ENCODE results near the gene EPYC.
A peak's percentile ranks its signal among the peaks of the same experiment; 100 is the strongest.

EPYC gene

DNA sequence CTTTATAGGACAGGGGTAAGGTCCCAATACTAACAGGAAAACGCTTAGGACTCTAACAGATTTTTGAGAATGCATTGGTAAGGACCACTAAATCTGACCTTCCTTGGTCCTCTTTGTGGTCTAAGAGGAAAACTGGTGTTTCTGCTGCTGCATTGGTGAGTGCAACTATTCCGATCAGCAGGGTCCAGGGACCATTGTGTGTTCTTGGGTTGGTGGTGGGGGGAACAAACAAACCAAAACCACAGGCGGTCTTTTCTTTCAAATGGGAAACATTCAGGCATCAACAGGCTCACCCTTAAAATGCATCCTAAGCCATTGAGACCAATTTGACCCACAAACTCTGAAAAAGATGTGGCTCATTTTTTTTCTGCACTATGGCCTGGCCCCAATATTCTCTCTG lies 20.7 kb downstream of the EPYC start:
- no peaks in the 10 kb centered on the region; the same call in 1 of the 2 replicates for H3K9me3 ChIP-seq (ENCODE audit: low read depth, low read length)
- no peak overlapping the region for H3K27ac ChIP-seq
- H3K9ac ChIP-seq (ENCODE audit: insufficient read length): no peak overlapping the region
- TF ChIP-seq FOXP2 (optimal IDR thresholded peaks at IDR 0.05; ENCODE audit: control extremely low read depth, extremely low read length, insufficient read depth): no peak
- TF ChIP-seq EZH2 (IDR thresholded peaks at IDR 0.05): no peak
- TF ChIP-seq POLR2AphosphoS5 (IDR thresholded peaks at IDR 0.05; ENCODE audit: borderline replicate concordance, low read depth, low read length): no peak
- no peak for DNase-seq (ENCODE audit: low read depth, low spot score)
- H3K4me3 ChIP-seq: no peak overlapping the region
- H3K36me3 ChIP-seq (ENCODE audit: insufficient read depth, low read length): no peaks in the 10 kb centered on the region

GRCh38 chr12:90982170-90982569 lies 22.6 kb downstream of the EPYC start:
- no peak for TF ChIP-seq EZH2 (IDR thresholded peaks at IDR 0.05)
- no peak for TF ChIP-seq POLR2AphosphoS5 (IDR thresholded peaks at IDR 0.05; ENCODE audit: borderline replicate concordance, low read depth, low read length)
- no peak for TF ChIP-seq FOXP2 (optimal IDR thresholded peaks at IDR 0.05; ENCODE audit: control extremely low read depth, extremely low read length, insufficient read depth)

GRCh38 chr12:90979951-90980350 lies 24.8 kb downstream of the EPYC start:
- H3K27ac ChIP-seq: peak overlapping the region; percentile 79
- H3K36me3 ChIP-seq (ENCODE audit: insufficient read depth, low read length): no peaks in the 10 kb centered on the region
- H3K9ac ChIP-seq (ENCODE audit: insufficient read length): peak overlapping the region; percentile 15
- H3K9me3 ChIP-seq (ENCODE audit: low read depth, low read length): no peaks in the 10 kb centered on the region
- DNase-seq (ENCODE audit: low read depth, low spot score): no peak
- peak overlapping the region; percentile 9 for H3K4me3 ChIP-seq
- TF ChIP-seq POLR2AphosphoS5 (IDR thresholded peaks at IDR 0.05; ENCODE audit: borderline replicate concordance, low read depth, low read length) (no peak), EZH2 (IDR thresholded peaks at IDR 0.05) (no peak), FOXP2 (optimal IDR thresholded peaks at IDR 0.05; ENCODE audit: control extremely low read depth, extremely low read length, insufficient read depth) (no peak)

More at GRCh38 chr12:90982170-90982569, 22.6 kb downstream of the EPYC start:
- H3K4me3 ChIP-seq: no peak overlapping the region
- no peaks in the 10 kb centered on the region for H3K36me3 ChIP-seq (ENCODE audit: insufficient read depth, low read length)
- no peak for DNase-seq (ENCODE audit: low read depth, low spot score)
- H3K9me3 ChIP-seq (ENCODE audit: low read depth, low read length): no peaks in the 10 kb centered on the region
- H3K9ac ChIP-seq (ENCODE audit: insufficient read length): no peak overlapping the region
- H3K27ac ChIP-seq: no peak overlapping the region

- DNase-seq (ENCODE audit: low read depth, low spot score): no peak
- H3K9ac ChIP-seq (ENCODE audit: insufficient read length): no peak overlapping the region
- H3K27ac ChIP-seq: 0 out of 2 replicates have a peak overlapping the region, but pooled peaks have one; percentile 28
- TF ChIP-seq EZH2 (IDR thresholded peaks at IDR 0.05) (no peak), POLR2AphosphoS5 (IDR thresholded peaks at IDR 0.05; ENCODE audit: borderline replicate concordance, low read depth, low read length) (no peak), FOXP2 (optimal IDR thresholded peaks at IDR 0.05; ENCODE audit: control extremely low read depth, extremely low read length, insufficient read depth) (no peak)
- H3K9me3 ChIP-seq (ENCODE audit: low read depth, low read length): no peaks in the 10 kb centered on the region
- no peak overlapping the region for H3K4me3 ChIP-seq
- no peaks in the 10 kb centered on the region for H3K36me3 ChIP-seq (ENCODE audit: insufficient read depth, low read length)
Observed at GRCh38 chr12:90979019-90979418, 25.8 kb downstream of the EPYC start.

DNA sequence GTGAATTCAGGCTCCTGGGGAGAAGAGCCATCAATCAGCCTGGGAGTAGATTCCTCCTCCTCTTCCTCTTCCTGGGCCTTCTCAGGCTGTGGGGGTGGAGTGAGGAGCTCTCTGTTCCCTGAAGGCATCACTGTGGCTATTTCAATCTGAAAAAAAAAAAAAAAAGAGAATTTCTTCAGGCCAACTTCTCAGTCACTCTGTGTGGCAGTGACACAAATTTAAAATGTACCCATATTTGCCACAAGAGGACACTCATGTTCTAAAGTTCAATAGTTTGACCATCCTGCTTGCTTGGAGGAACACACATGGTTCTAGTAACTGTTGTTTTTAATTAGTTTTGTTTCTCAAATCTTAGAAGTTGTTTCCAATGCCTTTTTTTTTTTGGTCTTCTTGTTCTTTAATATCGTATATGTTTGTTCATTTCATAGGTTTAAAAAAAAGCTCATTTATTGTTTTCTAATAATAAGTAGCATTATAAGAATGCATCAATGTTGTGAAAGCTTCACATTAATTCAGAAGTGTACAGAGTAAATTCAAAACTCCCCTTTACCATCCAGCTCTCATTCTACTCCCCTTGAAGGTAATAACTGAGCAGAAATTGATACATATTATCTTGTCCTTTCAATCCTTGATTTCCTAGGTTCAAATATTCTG lies 26.5 kb downstream of the EPYC start:
- H3K4me3 ChIP-seq: peak overlapping the region; percentile 22; the same call in 1 of the 2 replicates
- TF ChIP-seq FOXP2 (optimal IDR thresholded peaks at IDR 0.05; ENCODE audit: control extremely low read depth, extremely low read length, insufficient read depth) (no peak), EZH2 (IDR thresholded peaks at IDR 0.05) (no peak), POLR2AphosphoS5 (IDR thresholded peaks at IDR 0.05; ENCODE audit: borderline replicate concordance, low read depth, low read length) (no peak)
- peak; percentile 47 for DNase-seq (ENCODE audit: low read depth, low spot score)
- no peaks in the 10 kb centered on the region for H3K36me3 ChIP-seq (ENCODE audit: insufficient read depth, low read length)
- no peaks in the 10 kb centered on the region for H3K9me3 ChIP-seq (ENCODE audit: low read depth, low read length)
- H3K9ac ChIP-seq (ENCODE audit: insufficient read length): no peak overlapping the region
- H3K27ac ChIP-seq: no peak overlapping the region

DNA sequence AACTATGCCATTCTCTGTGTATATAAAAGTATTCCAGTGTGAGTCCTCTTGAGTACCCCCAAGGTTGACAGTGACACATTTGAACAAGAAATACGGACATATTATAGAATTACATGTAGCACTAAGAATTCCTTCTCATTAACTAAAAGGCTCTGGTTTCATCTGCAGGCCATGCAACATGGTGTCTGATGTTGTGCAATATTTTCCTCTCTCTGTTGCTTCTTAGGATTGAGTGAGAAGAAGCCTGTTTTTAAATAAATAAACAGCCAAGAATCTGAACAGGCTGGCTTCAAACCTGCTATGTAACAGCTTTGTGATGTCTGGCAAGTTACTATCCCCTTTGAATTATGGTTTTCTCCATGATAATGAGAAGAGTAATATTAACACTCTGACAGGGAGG lies 27.5 kb downstream of the EPYC start:
- TF ChIP-seq EZH2 (IDR thresholded peaks at IDR 0.05) (no peak), POLR2AphosphoS5 (IDR thresholded peaks at IDR 0.05; ENCODE audit: borderline replicate concordance, low read depth, low read length) (no peak), FOXP2 (optimal IDR thresholded peaks at IDR 0.05; ENCODE audit: control extremely low read depth, extremely low read length, insufficient read depth) (no peak)
- DNase-seq (ENCODE audit: low read depth, low spot score): no peak
- H3K27ac ChIP-seq: no peak overlapping the region

GRCh38 chr12:90974286-90974685 lies 30.5 kb downstream of the EPYC start:
- H3K36me3 ChIP-seq (ENCODE audit: insufficient read depth, low read length): no peaks in the 10 kb centered on the region
- no peak overlapping the region for H3K27ac ChIP-seq
- DNase-seq (ENCODE audit: low read depth, low spot score): no peak
- no peak overlapping the region for H3K4me3 ChIP-seq
- H3K9me3 ChIP-seq (ENCODE audit: low read depth, low read length): no peaks in the 10 kb centered on the region
- no peak overlapping the region for H3K9ac ChIP-seq (ENCODE audit: insufficient read length)
- TF ChIP-seq POLR2AphosphoS5 (IDR thresholded peaks at IDR 0.05; ENCODE audit: borderline replicate concordance, low read depth, low read length) (no peak), EZH2 (IDR thresholded peaks at IDR 0.05) (no peak), FOXP2 (optimal IDR thresholded peaks at IDR 0.05; ENCODE audit: control extremely low read depth, extremely low read length, insufficient read depth) (no peak)

More for the DNA sequence above, 27.5 kb downstream of the EPYC start:
- Histone ChIP-seq H3K9ac (ENCODE audit: insufficient read length) (no peak overlapping the region), H3K9me3 (ENCODE audit: low read depth, low read length) (no peaks in the 10 kb centered on the region), H3K36me3 (ENCODE audit: insufficient read depth, low read length) (no peaks in the 10 kb centered on the region), H3K4me3 (no peak overlapping the region)

GRCh38 chr12:90972226-90972625 lies 32.5 kb downstream of the EPYC start:
- no peak for DNase-seq (ENCODE audit: low read depth, low spot score)
- Histone ChIP-seq H3K9ac (ENCODE audit: insufficient read length) (no peak overlapping the region), H3K27ac (no peak overlapping the region), H3K36me3 (ENCODE audit: insufficient read depth, low read length) (no peaks in the 10 kb centered on the region), H3K9me3 (ENCODE audit: low read depth, low read length) (no peaks in the 10 kb centered on the region), H3K4me3 (no peak overlapping the region)
- no peak for TF ChIP-seq EZH2 (IDR thresholded peaks at IDR 0.05)
- TF ChIP-seq FOXP2 (optimal IDR thresholded peaks at IDR 0.05; ENCODE audit: control extremely low read depth, extremely low read length, insufficient read depth): no peak
- TF ChIP-seq POLR2AphosphoS5 (IDR thresholded peaks at IDR 0.05; ENCODE audit: borderline replicate concordance, low read depth, low read length): no peak

All from SK-N-MC (cell line).